ENCODE measurements around the gene OTUD4. TPM values are rescaled to one million over a fixed set of nuclear protein-coding genes. Genes with fewer than 3 reads are reported as not detected.

Gene OTUD4
- total RNA-seq, 1 donor from 2014 or later = 43.1 TPM

GRCh38 chr4:145200366-145200765 lies 20.0 kb upstream of the OTUD4 start:
- peaks cover 3% of the 10 kb centered on the region for H3K4me1 Mint-ChIP-seq (ENCODE audit: unreplicated experiment)
- H3K27me3 Mint-ChIP-seq (ENCODE audit: unreplicated experiment) = no peaks in the 10 kb centered on the region
- no peak overlapping the region for H3K4me3 Mint-ChIP-seq (ENCODE audit: unreplicated experiment)
- no peak for TF ChIP-seq CTCF (IDR thresholded peaks at IDR 0.05; ENCODE audit: unreplicated experiment)
- H3K27ac Mint-ChIP-seq (ENCODE audit: unreplicated experiment) = no peak overlapping the region
- H3K9me3 Mint-ChIP-seq (ENCODE audit: unreplicated experiment) = no peaks in the 10 kb centered on the region
- DNase-seq (ENCODE audit: low spot score) = no peak
- no peaks in the 10 kb centered on the region for H3K36me3 Mint-ChIP-seq (ENCODE audit: low read depth, unreplicated experiment)

- H3K36me3 Mint-ChIP-seq (ENCODE audit: low read depth, unreplicated experiment) = no peaks in the 10 kb centered on the region
- no peak overlapping the region for H3K4me3 Mint-ChIP-seq (ENCODE audit: unreplicated experiment)
- no peak for TF ChIP-seq CTCF (IDR thresholded peaks at IDR 0.05; ENCODE audit: unreplicated experiment)
- no peaks in the 10 kb centered on the region for H3K27me3 Mint-ChIP-seq (ENCODE audit: unreplicated experiment)
- H3K27ac Mint-ChIP-seq (ENCODE audit: unreplicated experiment) = no peak overlapping the region
- peaks cover 3% of the 10 kb centered on the region for H3K4me1 Mint-ChIP-seq (ENCODE audit: unreplicated experiment)
- DNase-seq (ENCODE audit: low spot score) = no peak
- no peaks in the 10 kb centered on the region for H3K9me3 Mint-ChIP-seq (ENCODE audit: unreplicated experiment)
These were observed 18.8 kb upstream of the OTUD4 start for GRCh38 chr4:145199051-145199716.

- DNase-seq (ENCODE audit: low spot score) = no peak
- H3K4me1 Mint-ChIP-seq (ENCODE audit: unreplicated experiment) = peaks cover 3% of the 10 kb centered on the region
- no peak overlapping the region for H3K27ac Mint-ChIP-seq (ENCODE audit: unreplicated experiment)
- TF ChIP-seq CTCF (IDR thresholded peaks at IDR 0.05; ENCODE audit: unreplicated experiment) = no peak
- no peaks in the 10 kb centered on the region for H3K9me3 Mint-ChIP-seq (ENCODE audit: unreplicated experiment)
- H3K27me3 Mint-ChIP-seq (ENCODE audit: unreplicated experiment) = no peaks in the 10 kb centered on the region
- H3K4me3 Mint-ChIP-seq (ENCODE audit: unreplicated experiment) = no peak overlapping the region
- no peaks in the 10 kb centered on the region for H3K36me3 Mint-ChIP-seq (ENCODE audit: low read depth, unreplicated experiment)
These were observed 16.4 kb upstream of the OTUD4 start for GRCh38 chr4:145196747-145197146.

GRCh38 chr4:145195167-145195952 lies 15.0 kb upstream of the OTUD4 start:
- H3K9me3 Mint-ChIP-seq (ENCODE audit: unreplicated experiment) = no peaks in the 10 kb centered on the region
- H3K36me3 Mint-ChIP-seq (ENCODE audit: low read depth, unreplicated experiment) = no peaks in the 10 kb centered on the region
- no peak for TF ChIP-seq CTCF (IDR thresholded peaks at IDR 0.05; ENCODE audit: unreplicated experiment)
- no peak overlapping the region for H3K27ac Mint-ChIP-seq (ENCODE audit: unreplicated experiment)
- DNase-seq (ENCODE audit: low spot score) = no peak
- H3K27me3 Mint-ChIP-seq (ENCODE audit: unreplicated experiment) = no peaks in the 10 kb centered on the region
- H3K4me1 Mint-ChIP-seq (ENCODE audit: unreplicated experiment) = peaks cover 10% of the 10 kb centered on the region
- H3K4me3 Mint-ChIP-seq (ENCODE audit: unreplicated experiment) = no peak overlapping the region

GRCh38 chr4:145189981-145190380 lies 9.6 kb upstream of the OTUD4 start:
- H3K9me3 Mint-ChIP-seq (ENCODE audit: unreplicated experiment) = no peaks in the 10 kb centered on the region

More at GRCh38 chr4:145189981-145190380, 9.6 kb upstream of the OTUD4 start:
- H3K27me3 Mint-ChIP-seq (ENCODE audit: unreplicated experiment) = peaks cover 2% of the 10 kb centered on the region
- no peak overlapping the region for H3K4me3 Mint-ChIP-seq (ENCODE audit: unreplicated experiment)
- no peak for DNase-seq (ENCODE audit: low spot score)
- no peak overlapping the region for H3K27ac Mint-ChIP-seq (ENCODE audit: unreplicated experiment)
- TF ChIP-seq CTCF (IDR thresholded peaks at IDR 0.05; ENCODE audit: unreplicated experiment) = no peak
- H3K4me1 Mint-ChIP-seq (ENCODE audit: unreplicated experiment) = peaks cover 7% of the 10 kb centered on the region
- no peaks in the 10 kb centered on the region for H3K36me3 Mint-ChIP-seq (ENCODE audit: low read depth, unreplicated experiment)
